ENCODE results near the gene FKBP7. TPM values are rescaled to one million over a fixed set of nuclear protein-coding genes. Genes with fewer than 3 reads are reported as not detected.
"Not testable (repeated sequence)": the region's sequence is repeated elsewhere in the genome, so short reads cannot be mapped to it uniquely, and the experiment has no call there.

Gene FKBP7
- total RNA-seq, 2 experiments from 2014 or later, result 8.3 to 8.5 TPM

DNA sequence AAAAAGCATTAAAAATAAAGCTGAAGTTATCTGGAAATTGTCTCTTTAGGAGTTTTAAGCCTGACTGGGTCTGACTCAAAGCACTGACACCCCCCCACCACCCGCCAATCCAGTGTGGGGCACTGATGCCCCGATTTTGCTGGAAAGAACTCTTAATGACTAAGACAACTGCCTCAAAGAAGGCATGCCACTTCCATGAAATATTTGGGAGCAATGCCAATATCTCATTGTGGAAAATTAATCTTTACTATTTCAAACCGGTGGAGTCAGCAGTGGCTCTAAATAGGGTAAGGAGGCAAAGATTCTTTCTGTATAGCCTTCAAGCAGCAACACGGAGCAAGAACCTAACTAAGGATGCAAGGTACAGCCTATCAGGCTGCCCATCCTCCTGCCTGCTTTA lies 4.5 kb downstream of the FKBP7 start:
- ChIA-PET CTCF (ENCODE audit: unreplicated experiment) (no interaction called here), POLR2A (interaction anchor here (1.0 kb wide), 1 partner anchor 15 kb away, joined by 3 read pairs; no protein-coding TSS in a partner anchor)
- Histone ChIP-seq H3K9me3 (ENCODE audit: low read length) (no peaks in the 10 kb centered on the region), H3K4me3 (ENCODE audit: low read depth, low read length, poor library complexity, severe bottlenecking) (no peak overlapping the region), H4K20me1 (ENCODE audit: insufficient read depth, low read length) (no peaks in the 10 kb centered on the region), H3K27ac (ENCODE audit: low read depth, low read length, poor library complexity, severe bottlenecking) (no peak overlapping the region), H2AFZ (ENCODE audit: low read length) (no peak overlapping the region), H3K9me2 (ENCODE audit: insufficient read depth, low read length) (no peaks in the 10 kb centered on the region), H3K36me3 (ENCODE audit: insufficient read depth, low read length) (peaks cover 4% of the 10 kb centered on the region; the same call in 1 of the 2 replicates), H3K4me1 (ENCODE audit: insufficient read depth, low read length, poor library complexity, severe bottlenecking) (peaks cover 10% of the 10 kb centered on the region), H3K4me2 (ENCODE audit: low read length) (no peak overlapping the region), H3K79me2 (ENCODE audit: insufficient read depth, low read depth, low read length) (peaks cover 16% of the 10 kb centered on the region; the same call in 1 of the 2 replicates)
- no peak for TF ChIP-seq EZH2phosphoT487 (IDR thresholded peaks at IDR 0.05; ENCODE audit: borderline replicate concordance, low read depth, low read length)
- TF ChIP-seq, protein P1, sequence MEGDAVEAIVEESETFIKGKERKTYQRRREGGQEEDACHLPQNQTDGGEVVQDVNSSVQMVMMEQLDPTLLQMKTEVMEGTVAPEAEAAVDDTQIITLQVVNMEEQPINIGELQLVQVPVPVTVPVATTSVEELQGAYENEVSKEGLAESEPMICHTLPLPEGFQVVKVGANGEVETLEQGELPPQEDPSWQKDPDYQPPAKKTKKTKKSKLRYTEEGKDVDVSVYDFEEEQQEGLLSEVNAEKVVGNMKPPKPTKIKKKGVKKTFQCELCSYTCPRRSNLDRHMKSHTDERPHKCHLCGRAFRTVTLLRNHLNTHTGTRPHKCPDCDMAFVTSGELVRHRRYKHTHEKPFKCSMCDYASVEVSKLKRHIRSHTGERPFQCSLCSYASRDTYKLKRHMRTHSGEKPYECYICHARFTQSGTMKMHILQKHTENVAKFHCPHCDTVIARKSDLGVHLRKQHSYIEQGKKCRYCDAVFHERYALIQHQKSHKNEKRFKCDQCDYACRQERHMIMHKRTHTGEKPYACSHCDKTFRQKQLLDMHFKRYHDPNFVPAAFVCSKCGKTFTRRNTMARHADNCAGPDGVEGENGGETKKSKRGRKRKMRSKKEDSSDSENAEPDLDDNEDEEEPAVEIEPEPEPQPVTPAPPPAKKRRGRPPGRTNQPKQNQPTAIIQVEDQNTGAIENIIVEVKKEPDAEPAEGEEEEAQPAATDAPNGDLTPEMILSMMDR (conservative IDR thresholded peaks at IDR 0.05; ENCODE audit: low read length), result no peak
- DNase-seq (ENCODE audit: low spot score), result no peak
- intact Hi-C loops (cut with micrococcal nuclease; ENCODE audit: unreplicated experiment), result no loop called here
- no TSS peak for BruUV-seq (replicated peaks)

GRCh38 chr2:178473373-178473772 lies 5.0 kb downstream of the FKBP7 start:
- intact Hi-C loops (cut with micrococcal nuclease; ENCODE audit: unreplicated experiment), result no loop called here
- Histone ChIP-seq H3K27ac (ENCODE audit: low read depth, low read length, poor library complexity, severe bottlenecking) (no peak overlapping the region), H3K4me2 (ENCODE audit: low read length) (no peak overlapping the region), H3K4me3 (ENCODE audit: low read depth, low read length, poor library complexity, severe bottlenecking) (no peak overlapping the region), H3K9me2 (ENCODE audit: insufficient read depth, low read length) (no peaks in the 10 kb centered on the region), H3K9me3 (ENCODE audit: low read length) (no peaks in the 10 kb centered on the region), H3K79me2 (ENCODE audit: insufficient read depth, low read depth, low read length) (peaks cover 16% of the 10 kb centered on the region; the same call in 1 of the 2 replicates), H4K20me1 (ENCODE audit: insufficient read depth, low read length) (no peaks in the 10 kb centered on the region), H3K36me3 (ENCODE audit: insufficient read depth, low read length) (peaks cover 6% of the 10 kb centered on the region; the same call in 1 of the 2 replicates), H2AFZ (ENCODE audit: low read length) (no peak overlapping the region), H3K4me1 (ENCODE audit: insufficient read depth, low read length, poor library complexity, severe bottlenecking) (peaks cover 10% of the 10 kb centered on the region)
- DNase-seq (ENCODE audit: low spot score), result no peak
- ChIA-PET CTCF (ENCODE audit: unreplicated experiment) (no interaction called here), POLR2A (interaction anchor here (0.8 to 1.0 kb wide), 2 partner anchors 15 to 26 kb away, joined by 3 to 6 read pairs; no protein-coding TSS in a partner anchor)
- no TSS peak for BruUV-seq (replicated peaks)
- no peak for TF ChIP-seq EZH2phosphoT487 (IDR thresholded peaks at IDR 0.05; ENCODE audit: borderline replicate concordance, low read depth, low read length)
- TF ChIP-seq, protein P1 (conservative IDR thresholded peaks at IDR 0.05; ENCODE audit: low read length), result no peak

- H4K20me1 ChIP-seq (ENCODE audit: insufficient read depth, low read length); intact Hi-C loops (cut with micrococcal nuclease; ENCODE audit: unreplicated experiment); H2AFZ ChIP-seq (ENCODE audit: low read length); H3K4me2 ChIP-seq (ENCODE audit: low read length); BruUV-seq (replicated peaks); CTCF ChIA-PET (ENCODE audit: unreplicated experiment); H3K9me2 ChIP-seq (ENCODE audit: insufficient read depth, low read length); H3K27ac ChIP-seq (ENCODE audit: low read depth, low read length, poor library complexity, severe bottlenecking); DNase-seq (ENCODE audit: low spot score); H3K9me3 ChIP-seq (ENCODE audit: low read length); H3K4me1 ChIP-seq (ENCODE audit: insufficient read depth, low read length, poor library complexity, severe bottlenecking); H3K4me3 ChIP-seq (ENCODE audit: low read depth, low read length, poor library complexity, severe bottlenecking); H3K79me2 ChIP-seq (ENCODE audit: insufficient read depth, low read depth, low read length): not testable (repeated sequence)
- H3K36me3 ChIP-seq (ENCODE audit: insufficient read depth, low read length), result peaks cover 17% of the 10 kb centered on the region; the same call in 1 of the 2 replicates
- POLR2A ChIA-PET, result interaction anchor here (0.9 to 2.0 kb wide), 2 partner anchors 13 to 20 kb away, joined by 3 to 5 read pairs; partner anchors contain the start of genes PJVK and PRKRA
Observed at GRCh38 chr2:178471313-178471712, 7.1 kb downstream of the FKBP7 start.

All from OCI-LY7 (cell line).